HCT116 (cell line): Measurements from ENCODE around the gene CAPZA3. TPM values are rescaled to one million over a fixed set of nuclear protein-coding genes. Genes with fewer than 3 reads are reported as not detected.

Source experiments
- ATAC-seq: fragments of 200-7000 bp; cut with Tn5 transposase; 2 replicates; pipeline ENCODE4 v1.9.1; 2020; ENCODE audit warnings: mild to moderate bottlenecking, moderate library complexity
- BruUV-seq: library from RNA; stranded (reverse); fragments of 400-500 nt; replicated peaks from 2 replicates; lab custom pipeline; 2021; lab: Mats Ljungman, UMichigan
- CTCF ChIA-PET: fragments of 300-600 bp; sonication (Branson Sonifier 250); formaldehyde crosslinking; loops from one replicate; lab custom pipeline; 2021; ENCODE audit warnings: antibody characterized with exemption; lab: Charles Lee
- POLR2A ChIA-PET: fragments of 300-600, 350-600 bp; sonication (Branson Sonifier 250); formaldehyde crosslinking; loops from one replicate; lab custom pipeline; 2021; ENCODE audit warnings: antibody characterized with exemption; lab: Charles Lee
- RAD21 ChIA-PET, 2 experiments: fragments of 300-600 bp; sonication (Branson Sonifier 250); formaldehyde crosslinking; loops; one replicate each; lab custom pipeline; 2023; ENCODE audit warnings: low total read pairs in 2 of 2; ENCODE audit not compliant: uncharacterized antibody in 2 of 2, unreplicated experiment in 2 of 2, low non-redundant PET in 1 of 2; lab: Charles Lee
- DNase-seq: peaks from one replicate; pipeline ENCODE4 v3.0.0-alpha.2; 2010; ENCODE audit warnings: low read depth, low spot score
- H2AFZ ChIP-seq: fragments of 200-600 bp; shearing (Covaris generic), sonication (generic); 2 replicates; pipeline ENCODE4 v1.6.1; 2017; ENCODE audit warnings: low read depth, mixed run types, mixed read lengths, antibody characterized with exemption, low read length; ENCODE audit not compliant: poor library complexity, severe bottlenecking
- H3K27ac ChIP-seq: 2 replicates; pipeline ENCODE4 v1.5.1; 2012; ENCODE audit warnings: low read depth, low read length
- H3K27me3 ChIP-seq: fragments of 200-600 bp; sonication (generic); 2 replicates; pipeline ENCODE4 v1.6.1; 2016; ENCODE audit warnings: mixed run types, low read length, mixed read lengths; ENCODE audit not compliant: insufficient read depth
- H3K36me3 ChIP-seq, 2 experiments: fragments of 200-500 bp in 1 of 2; fragments of 200-600 bp in 1 of 2; sonication (Bioruptor generic) in 1 of 2; sonication (generic) in 1 of 2; 2 replicates each; pipeline versions ENCODE4 v1.5.1 to v1.6.1; 2014 to 2016; ENCODE audit warnings: low read length in 2 of 2, inconsistent platforms in 1 of 2, mixed read lengths in 1 of 2, mixed run types in 1 of 2; ENCODE audit not compliant: insufficient read depth in 2 of 2, control insufficient read depth in 1 of 2
- H3K4me1 ChIP-seq, 2 experiments: fragments of 200-600 bp in 1 of 2; sonication (generic) in 1 of 2; 2 replicates each; pipeline versions ENCODE4 v1.5.1 to v1.6.1; 2012 to 2017; ENCODE audit warnings: low read length in 2 of 2, inconsistent platforms in 1 of 2, mild to moderate bottlenecking in 1 of 2, mixed read lengths in 1 of 2, mixed run types in 1 of 2, moderate library complexity in 1 of 2; ENCODE audit not compliant: insufficient read depth in 2 of 2, control insufficient read depth in 1 of 2
- H3K4me2 ChIP-seq: fragments of 200-600 bp; sonication (generic); 2 replicates; pipeline ENCODE4 v1.6.1; 2017; ENCODE audit warnings: mixed run types, low read length, mixed read lengths
- H3K4me3 ChIP-seq, 2 experiments: fragments of 200-600 bp in 1 of 2; sonication (generic) in 1 of 2; replicated peaks in 1 of 2; 2 replicates each; pipeline ENCODE4 v1.5.1; 2011 to 2016; ENCODE audit warnings: low read length in 2 of 2, control low read depth in 1 of 2, low read depth in 1 of 2, mild to moderate bottlenecking in 1 of 2, mixed read lengths in 1 of 2, mixed run types in 1 of 2
- H3K79me2 ChIP-seq: fragments of 200-600 bp; sonication (generic); 2 replicates; pipeline ENCODE4 v1.6.1; 2017; ENCODE audit warnings: mild to moderate bottlenecking, mixed run types, low read length, moderate library complexity, mixed read lengths; ENCODE audit not compliant: insufficient read depth
- H3K9ac ChIP-seq: fragments of 200-600 bp; sonication (generic); 2 replicates; pipeline ENCODE4 v1.6.1; 2016; ENCODE audit warnings: low read length, mixed read lengths
- H3K9me2 ChIP-seq: fragments of 200-600 bp; sonication (generic), shearing (Covaris generic); 2 replicates; pipeline ENCODE4 v1.6.1; 2017; ENCODE audit warnings: mixed run types, mild to moderate bottlenecking, moderate library complexity; ENCODE audit not compliant: insufficient read depth
- H3K9me3 ChIP-seq, 2 experiments: fragments of 200-500 bp in 1 of 2; fragments of 200-600 bp in 1 of 2; sonication (Bioruptor generic) in 1 of 2; sonication (generic) in 1 of 2; 2 replicates each; pipeline ENCODE4 v1.6.1; 2014 to 2017; ENCODE audit warnings: low read length in 2 of 2, mixed read lengths in 2 of 2, inconsistent platforms in 1 of 2, low read depth in 1 of 2, mild to moderate bottlenecking in 1 of 2, mixed run types in 1 of 2, moderate library complexity in 1 of 2; ENCODE audit not compliant: control insufficient read depth in 1 of 2, insufficient read depth in 1 of 2
- H4K20me1 ChIP-seq: fragments of 200-600 bp; sonication (generic), shearing (Covaris generic); 2 replicates; pipeline ENCODE4 v1.6.1; 2017; ENCODE audit warnings: mixed run types, mild to moderate bottlenecking, moderate library complexity; ENCODE audit not compliant: insufficient read depth
- CBX3 ChIP-seq: IDR thresholded peaks from 2 replicates; pipeline ENCODE4 v1.6.1; 2012; ENCODE audit warnings: low read depth
- EGR1 ChIP-seq: IDR thresholded peaks from 2 replicates; pipeline ENCODE4 v1.6.1; 2012; ENCODE audit warnings: low read depth
- EZH2 ChIP-seq: fragments of 200-600 bp; sonication (generic); IDR thresholded peaks from 2 replicates; pipeline ENCODE4 v1.6.1; 2017; ENCODE audit warnings: antibody characterized with exemption, mixed run types
- EZH2phosphoT487 ChIP-seq: fragments of 200-600 bp; IDR thresholded peaks from 2 replicates; pipeline ENCODE4 v1.6.1; 2018; ENCODE audit warnings: antibody characterized with exemption, borderline replicate concordance
- POLR2AphosphoS5 ChIP-seq: IDR thresholded peaks from 2 replicates; pipeline ENCODE4 v1.6.1; 2011; ENCODE audit warnings: mild to moderate bottlenecking, low read depth, low read length, moderate library complexity
- SP1 ChIP-seq: IDR thresholded peaks from 2 replicates; pipeline ENCODE4 v1.6.1; 2012; ENCODE audit warnings: low read depth
- TCF7L2 ChIP-seq: IDR thresholded peaks from 2 replicates; pipeline ENCODE4 v1.7.0; 2011; ENCODE audit warnings: borderline replicate concordance, inconsistent platforms; ENCODE audit not compliant: insufficient read depth, insufficient read length; ENCODE audit errors: extremely low read depth
- YY1 ChIP-seq: IDR thresholded peaks from 2 replicates; pipeline ENCODE4 v1.6.1; 2011; ENCODE audit warnings: low read length, low read depth, moderate library complexity, mild to moderate bottlenecking; ENCODE audit not compliant: insufficient replicate concordance; ENCODE audit errors: extremely low read depth
- ZFX ChIP-seq: fragments of 450-650 bp; IDR thresholded peaks from 2 replicates; pipeline ENCODE4 v1.6.1; 2017
- ZNF274 ChIP-seq: fragments of 200-500 bp; sonication (Bioruptor generic); IDR thresholded peaks from 2 replicates; pipeline ENCODE4 v1.6.1; 2014; ENCODE audit warnings: mild to moderate bottlenecking, low read depth, low read length, inconsistent platforms
- intact Hi-C: fragments of 100-400 bp; cut with micrococcal nuclease; formaldehyde crosslinking; loops from 2 replicates; pipeline ENCODE4 v1.10.0; 2022
- total RNA-seq: library from RNA; stranded (reverse); gene quantifications from one replicate; pipeline ENCODE4 v1.2.1, GENCODE V29; 2021; ENCODE audit not compliant: unreplicated experiment
- TF ChIP-seq, protein P1 (sequence below): IDR thresholded peaks from 2 replicates; pipeline ENCODE4 v1.6.1; 2011; ENCODE audit warnings: mild to moderate bottlenecking, low read length, moderate library complexity; ENCODE audit not compliant: insufficient replicate concordance; ENCODE audit errors: extremely low read depth

The CAPZA3 gene
- total RNA-seq, 1 experiment from 2014 or later: not detected

GRCh38 chr12:18706798-18707197, 31.1 kb upstream of the CAPZA3 start:
- POLR2A ChIA-PET: no interaction called here
- H3K9me3 ChIP-seq: no peaks in the 10 kb centered on the region
- RAD21 ChIA-PET: no interaction called here
- H3K79me2 ChIP-seq: no peaks in the 10 kb centered on the region
- peaks cover 0 to 8% of the 10 kb centered on the region in 2 experiments; a peak in 2 of 4 replicates for H3K4me1 ChIP-seq
- no peak overlapping the region for H3K27ac ChIP-seq
- no peak overlapping the region for H3K9ac ChIP-seq
- no peaks in the 10 kb centered on the region for H3K36me3 ChIP-seq
- no peak overlapping the region for H2AFZ ChIP-seq
- ATAC-seq (no peak), DNase-seq (no peak)
- no peaks in the 10 kb centered on the region for H3K27me3 ChIP-seq
- H3K4me3 ChIP-seq: no peak overlapping the region
- intact Hi-C loops: no loop called here
- no TSS peak for BruUV-seq
- no peak overlapping the region for H3K4me2 ChIP-seq
- TF ChIP-seq, protein P1, sequence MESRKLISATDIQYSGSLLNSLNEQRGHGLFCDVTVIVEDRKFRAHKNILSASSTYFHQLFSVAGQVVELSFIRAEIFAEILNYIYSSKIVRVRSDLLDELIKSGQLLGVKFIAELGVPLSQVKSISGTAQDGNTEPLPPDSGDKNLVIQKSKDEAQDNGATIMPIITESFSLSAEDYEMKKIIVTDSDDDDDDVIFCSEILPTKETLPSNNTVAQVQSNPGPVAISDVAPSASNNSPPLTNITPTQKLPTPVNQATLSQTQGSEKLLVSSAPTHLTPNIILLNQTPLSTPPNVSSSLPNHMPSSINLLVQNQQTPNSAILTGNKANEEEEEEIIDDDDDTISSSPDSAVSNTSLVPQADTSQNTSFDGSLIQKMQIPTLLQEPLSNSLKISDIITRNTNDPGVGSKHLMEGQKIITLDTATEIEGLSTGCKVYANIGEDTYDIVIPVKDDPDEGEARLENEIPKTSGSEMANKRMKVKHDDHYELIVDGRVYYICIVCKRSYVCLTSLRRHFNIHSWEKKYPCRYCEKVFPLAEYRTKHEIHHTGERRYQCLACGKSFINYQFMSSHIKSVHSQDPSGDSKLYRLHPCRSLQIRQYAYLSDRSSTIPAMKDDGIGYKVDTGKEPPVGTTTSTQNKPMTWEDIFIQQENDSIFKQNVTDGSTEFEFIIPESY: no peak
- TF ChIP-seq ZFX (no peak), SP1 (no peak), CBX3 (no peak), POLR2AphosphoS5 (no peak), EZH2 (no peak)
- no peaks in the 10 kb centered on the region for H4K20me1 ChIP-seq
- CTCF ChIA-PET: no interaction called here
- H3K9me2 ChIP-seq: no peaks in the 10 kb centered on the region

DNA sequence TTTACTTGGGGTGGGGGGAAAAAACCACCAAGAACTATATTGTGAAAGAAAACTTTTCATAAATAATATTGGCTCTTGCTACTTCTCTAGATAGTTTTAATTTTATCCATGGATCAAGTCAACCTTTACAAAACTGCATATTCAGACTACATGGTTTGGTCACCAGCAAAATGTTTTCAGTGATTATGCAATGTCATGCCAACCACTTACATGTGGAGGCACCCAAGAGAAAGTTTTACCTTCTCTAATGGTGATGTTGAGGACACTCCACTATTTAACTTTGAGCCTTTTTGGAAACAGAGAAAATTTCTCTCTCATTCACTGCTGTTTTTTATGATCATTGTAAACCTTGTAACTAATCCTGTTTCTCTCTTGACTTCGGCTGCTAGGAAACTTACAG, 21.7 kb upstream of the CAPZA3 start:
- no peaks in the 10 kb centered on the region for H4K20me1 ChIP-seq
- ATAC-seq: no peak
- intact Hi-C loops: no loop called here
- H3K27ac ChIP-seq: no peak overlapping the region
- H3K9me2 ChIP-seq: no peaks in the 10 kb centered on the region
- no peaks in the 10 kb centered on the region for H3K79me2 ChIP-seq
- CTCF ChIA-PET: no interaction called here
- H3K27me3 ChIP-seq: no peaks in the 10 kb centered on the region
- H3K4me1 ChIP-seq: peaks cover 0 to 5% of the 10 kb centered on the region in 2 experiments; a peak in 1 of 4 replicates
- POLR2A ChIA-PET: no interaction called here
- H3K9ac ChIP-seq: no peak overlapping the region
- no peak overlapping the region for H2AFZ ChIP-seq
- no TSS peak for BruUV-seq
- no peak for DNase-seq
- no peak overlapping the region for H3K4me3 ChIP-seq
- H3K36me3 ChIP-seq: no peaks in the 10 kb centered on the region
- no peaks in the 10 kb centered on the region for H3K9me3 ChIP-seq
- RAD21 ChIA-PET: no interaction called here
- TF ChIP-seq TCF7L2 (no peak), EZH2phosphoT487 (no peak), YY1 (no peak), POLR2AphosphoS5 (no peak), EGR1 (no peak), ZNF274 (no peak)
- no peak overlapping the region for H3K4me2 ChIP-seq
